Measurements from ENCODE around the gene RIC1.
"Not testable (repeated sequence)": the region's sequence is repeated elsewhere in the genome, so short reads cannot be mapped to it uniquely, and the experiment has no call there.

Gene RIC1

GRCh38 chr9:5722679-5723078, 93.8 kb downstream of the RIC1 start:
- DNase-seq = not testable (repeated sequence)

GRCh38 chr9:5735072-5735471, 106.2 kb downstream of the RIC1 start:
- no peak for DNase-seq

- DNase-seq = no peak
These were observed 107.8 kb downstream of the RIC1 start for GRCh38 chr9:5736563-5737346.

GRCh38 chr9:5743109-5743508, 114.2 kb downstream of the RIC1 start:
- DNase-seq = no peak

GRCh38 chr9:5748438-5748837, 119.5 kb downstream of the RIC1 start:
- no peak for DNase-seq

DNA sequence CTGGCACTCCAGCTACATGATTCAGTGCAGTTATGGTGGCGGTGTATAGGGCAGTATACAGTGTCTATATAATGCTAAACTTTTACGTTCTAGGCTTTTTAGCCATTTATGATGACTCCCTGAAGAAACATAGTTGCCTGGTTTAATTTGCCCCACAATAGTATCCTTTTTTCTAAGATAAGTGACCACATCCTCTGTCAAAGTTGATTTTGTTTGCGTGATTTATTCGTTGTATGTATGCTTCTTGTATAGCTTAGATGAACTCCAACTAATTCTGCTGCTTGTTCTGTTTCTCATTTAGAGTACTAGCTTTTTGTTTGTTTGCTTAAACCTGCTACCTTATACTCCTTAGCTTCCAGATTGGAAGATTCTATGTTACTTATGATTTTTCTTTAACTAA, 120.4 kb downstream of the RIC1 start:
- no peak for DNase-seq

DNA sequence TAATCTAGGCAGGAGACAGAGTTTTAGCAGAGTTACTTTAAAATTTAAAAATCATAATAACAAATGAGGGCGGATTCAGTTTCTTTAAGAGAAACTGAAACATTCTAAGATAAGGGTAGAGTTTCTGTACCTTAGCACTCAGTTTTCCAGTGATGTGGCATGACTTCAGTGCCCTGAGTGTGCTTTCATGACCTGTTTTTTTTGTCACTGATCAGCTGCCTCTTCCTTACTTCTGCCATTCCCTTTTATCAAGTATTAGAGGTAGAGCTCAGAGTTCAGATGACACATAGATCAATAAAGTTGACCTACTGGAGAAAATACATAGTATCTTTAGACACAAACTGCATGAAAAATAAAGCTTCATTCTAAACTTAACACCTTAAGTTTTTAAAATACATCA, 121.7 kb downstream of the RIC1 start:
- DNase-seq = no peak

GRCh38 chr9:5756633-5757032, 127.7 kb downstream of the RIC1 start:
- no peak for DNase-seq

GRCh38 chr9:5760338-5760737, 131.4 kb downstream of the RIC1 start:
- no peak for DNase-seq

DNA sequence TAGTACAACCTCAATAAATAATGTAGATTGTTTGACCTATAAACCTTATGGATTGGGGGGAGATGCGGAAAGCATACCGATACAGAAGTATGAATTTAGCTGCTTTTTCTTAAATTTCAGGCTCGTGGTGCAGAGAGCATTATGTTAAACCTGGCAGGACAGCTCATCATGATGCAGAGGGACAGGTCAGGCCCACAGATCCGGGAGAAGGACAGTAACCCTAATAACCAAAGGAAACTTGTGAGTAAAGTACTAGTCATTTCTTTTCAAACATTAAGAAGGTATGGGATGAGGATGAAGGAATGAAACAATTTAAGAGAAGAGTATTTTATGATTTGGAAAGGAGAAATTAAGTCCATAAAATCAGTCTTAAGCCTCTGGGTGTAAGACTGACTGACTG, 133.5 kb downstream of the RIC1 start:
- no peak for DNase-seq

DNA sequence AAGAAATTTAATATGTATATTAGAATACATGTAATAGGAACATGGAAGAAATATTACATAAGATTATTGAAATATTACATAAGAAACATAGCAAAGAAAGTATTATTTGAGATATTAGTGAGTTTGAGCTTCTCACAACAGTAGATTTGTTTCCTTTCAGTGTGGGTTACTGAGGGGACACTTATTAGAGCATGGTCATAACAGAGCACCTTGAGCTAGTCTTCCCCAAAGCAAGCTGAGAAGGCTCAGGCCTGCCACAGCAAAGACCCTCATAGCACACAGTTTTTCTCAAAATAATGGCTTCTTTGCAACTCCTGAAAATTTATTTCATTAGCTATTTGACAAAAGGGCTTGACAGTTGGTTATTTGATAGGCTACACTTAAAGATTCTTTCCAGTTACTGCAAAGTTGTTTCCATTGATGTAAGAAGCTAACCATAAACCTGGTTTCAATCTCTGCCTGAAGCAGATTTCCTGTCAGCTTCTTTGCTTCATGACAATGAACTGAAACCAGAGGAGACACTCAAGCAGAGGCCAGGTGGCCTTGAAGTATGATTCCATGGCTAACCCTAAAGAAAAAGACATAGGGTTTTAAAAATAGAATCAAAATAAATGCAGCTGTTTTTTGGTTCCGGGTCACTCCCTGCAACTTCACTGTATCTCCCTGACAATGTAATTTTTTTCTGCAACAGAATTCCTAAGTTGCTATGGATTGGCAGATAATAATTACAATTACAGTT, 135.4 kb downstream of the RIC1 start:
- no peak for DNase-seq

- DNase-seq = no peak
These were observed 139.3 kb downstream of the RIC1 start for GRCh38 chr9:5767968-5768932.

DNA sequence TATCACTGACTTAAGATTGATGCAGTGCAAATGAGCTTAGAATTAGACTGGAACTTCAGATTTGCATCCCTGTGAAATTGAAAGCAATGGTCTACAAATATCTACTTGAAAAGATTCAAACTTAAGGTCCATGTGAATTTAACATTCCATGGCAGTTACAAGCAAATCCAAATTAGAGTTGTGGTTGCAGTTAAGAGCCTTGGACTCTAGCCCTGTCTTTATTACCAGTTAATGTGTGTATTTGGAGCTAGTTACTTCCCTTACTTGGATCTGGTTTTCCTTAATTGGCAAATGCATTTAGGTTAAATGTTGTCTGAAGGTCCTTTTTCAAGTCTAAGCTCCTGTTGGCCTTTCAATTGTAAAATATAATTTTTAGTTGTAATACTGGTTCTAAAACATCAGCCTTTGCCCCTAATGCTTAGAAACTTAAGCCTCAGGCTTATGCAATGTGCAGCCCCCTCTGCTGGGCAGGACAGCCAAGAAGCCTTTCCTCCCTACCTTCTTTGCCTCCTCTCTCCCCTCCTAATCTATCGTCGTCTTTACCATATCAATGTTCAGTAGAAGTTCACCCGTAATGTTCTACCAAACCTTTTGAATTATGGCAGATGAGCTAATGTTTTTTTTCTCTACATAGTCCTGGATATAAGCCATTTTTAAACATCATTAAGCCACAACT, 144.6 kb downstream of the RIC1 start:
- DNase-seq = no peak

DNA sequence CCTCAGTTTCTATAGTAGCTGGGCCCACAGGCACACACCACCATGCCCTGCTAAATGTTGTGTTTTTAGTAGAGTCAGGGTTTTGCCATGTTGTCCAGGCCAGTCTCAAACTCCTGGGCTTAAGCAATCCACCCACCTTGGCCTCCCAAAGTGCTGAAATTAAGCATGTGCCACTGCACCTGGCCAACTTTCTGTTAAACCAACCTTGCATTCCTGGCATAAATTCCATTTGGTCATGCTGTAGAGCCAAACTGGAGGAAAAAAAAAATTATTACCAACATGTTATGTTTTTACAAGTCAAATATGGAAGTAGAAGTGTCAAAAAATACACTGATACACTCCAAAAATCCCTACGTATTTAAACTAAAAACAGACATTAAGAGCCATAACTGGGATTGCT, 149.9 kb downstream of the RIC1 start:
- no peak for DNase-seq

- not testable (repeated sequence) for DNase-seq
These were observed 150.9 kb downstream of the RIC1 start for GRCh38 chr9:5779705-5780218.

DNA sequence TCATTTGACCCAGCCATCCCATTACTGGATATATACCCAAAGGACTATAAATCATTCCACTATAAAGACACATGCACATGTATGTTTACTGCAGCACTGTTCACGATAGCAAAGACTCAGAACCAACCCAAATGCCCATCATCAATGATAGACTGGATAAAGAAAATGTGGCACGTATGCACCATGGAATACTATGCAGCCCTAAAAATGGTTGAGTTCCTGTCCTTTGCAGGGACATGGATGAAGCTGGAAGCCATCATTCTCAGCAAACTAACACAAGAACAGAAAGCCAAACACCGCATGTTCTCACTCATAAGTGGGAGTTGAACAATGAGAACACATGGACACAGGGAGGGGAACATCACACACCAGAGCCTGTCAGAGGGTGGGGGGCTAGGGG, 154.5 kb downstream of the RIC1 start:
- DNase-seq = not testable (repeated sequence)

DNA sequence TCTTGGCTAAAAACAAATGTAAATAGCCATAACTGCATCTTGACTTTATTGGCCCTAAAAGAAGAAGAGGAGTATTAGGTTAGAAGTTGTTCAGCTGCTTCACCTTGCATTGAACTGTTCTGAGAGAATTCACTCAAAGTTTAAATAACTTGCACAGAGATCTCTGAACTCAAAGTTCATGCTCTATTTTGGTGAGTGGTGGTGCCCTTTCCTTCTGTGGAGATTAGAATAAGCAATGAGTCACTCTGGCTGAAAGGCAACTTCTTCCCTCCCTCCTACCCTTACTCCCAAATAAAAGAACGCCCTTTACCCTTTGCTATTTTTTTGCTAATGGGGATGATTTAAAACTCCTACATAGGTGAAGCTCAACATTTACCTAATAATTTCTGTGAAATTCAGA, 155.1 kb downstream of the RIC1 start:
- DNase-seq = no peak

GRCh38 chr9:5784526-5785315, 155.8 kb downstream of the RIC1 start:
- DNase-seq = no peak

DNA sequence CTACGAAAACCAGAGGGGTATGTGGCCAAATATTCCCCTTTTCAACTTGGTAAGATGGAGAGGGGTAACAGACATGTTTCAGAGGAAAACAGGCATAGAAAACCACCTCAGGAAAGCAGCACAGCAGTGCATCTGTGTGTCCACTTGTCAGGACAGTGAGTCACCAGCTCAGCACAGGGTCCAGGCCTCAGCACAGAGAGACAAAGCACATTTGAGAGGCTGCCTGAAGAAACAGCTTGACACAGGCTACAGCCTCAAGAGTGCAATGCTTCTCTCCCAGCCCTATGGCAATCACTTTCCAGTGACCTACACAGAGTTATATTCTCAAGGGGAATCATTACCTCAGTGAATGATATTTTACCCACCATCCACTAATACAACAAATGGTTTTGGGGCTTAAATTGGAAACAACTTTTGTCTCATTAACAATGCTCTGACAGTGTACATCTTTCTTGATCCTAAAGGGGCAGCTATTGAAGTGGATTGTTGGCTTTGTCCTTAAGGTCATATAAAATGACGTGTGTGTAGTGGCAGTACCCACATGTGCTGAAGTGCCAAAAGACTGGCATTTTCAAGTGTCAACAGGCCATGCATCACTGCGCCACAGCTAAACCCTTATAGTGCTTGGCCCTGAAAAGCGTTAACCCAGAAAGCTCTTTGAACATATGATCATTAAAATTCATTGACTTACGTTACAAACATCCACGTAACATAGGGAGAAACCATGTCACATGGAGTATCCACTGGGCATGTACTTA, 157.6 kb downstream of the RIC1 start:
- no peak for DNase-seq

DNA sequence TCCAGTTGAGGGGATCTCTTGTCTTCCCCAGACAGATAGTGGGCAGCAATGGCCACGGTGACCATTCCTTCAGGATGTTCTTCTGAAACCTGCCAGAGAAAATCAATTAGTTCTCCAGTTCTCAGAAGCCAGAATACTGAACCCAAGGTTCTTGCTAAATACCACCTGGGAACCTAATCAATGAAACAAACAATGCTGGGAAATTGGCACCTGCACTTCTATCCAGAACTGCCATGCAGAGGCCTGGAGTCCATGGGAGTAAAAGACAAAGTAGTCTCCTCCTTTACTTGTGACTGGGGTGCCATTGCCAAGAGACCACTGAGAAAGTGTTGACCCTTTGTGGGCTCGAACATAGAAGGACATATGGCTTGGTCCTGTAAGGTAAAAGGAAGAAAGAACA, 158.3 kb downstream of the RIC1 start:
- DNase-seq = no peak
